SK-MEL-5 (cell line): ENCODE data around the gene UQCRC2. TPM values are rescaled to one million over a fixed set of nuclear protein-coding genes. Genes with fewer than 3 reads are reported as not detected.
"Not testable (repeated sequence)": the region's sequence is repeated elsewhere in the genome, so short reads cannot be mapped to it uniquely, and the experiment has no call there.

Experiments used
- DNase-seq: peaks from one replicate; pipeline ENCODE4 v3.0.0-alpha.2; 2016; ENCODE audit warnings: low read depth, low spot score
- in situ Hi-C: cut with HindIII; loops from 2 replicates; pipeline ENCODE4 v1.10.0; 2016; ENCODE audit warnings: low sequenced_read_pairs, high pct_unique_total_duplicates, low pct_unique_long_range_greater_than_20kb
- total RNA-seq: library from RNA; depleted of rRNA; stranded (reverse); fragments of >200 nt; shearing (Covaris generic); gene quantifications from 2 replicates; pipeline ENCODE4 v1.2.3, GENCODE V29; 2014

The UQCRC2 gene
- total RNA-seq, 1 experiment from 2014 or later: 205 TPM

GRCh38 chr16:22003195-22003594 is 50.0 kb downstream of the UQCRC2 start:
- in situ Hi-C loops: no loop called here
- no peak for DNase-seq

GRCh38 chr16:22004341-22004740 is 51.2 kb downstream of the UQCRC2 start:
- in situ Hi-C loops: no loop called here
- DNase-seq: no peak

DNA sequence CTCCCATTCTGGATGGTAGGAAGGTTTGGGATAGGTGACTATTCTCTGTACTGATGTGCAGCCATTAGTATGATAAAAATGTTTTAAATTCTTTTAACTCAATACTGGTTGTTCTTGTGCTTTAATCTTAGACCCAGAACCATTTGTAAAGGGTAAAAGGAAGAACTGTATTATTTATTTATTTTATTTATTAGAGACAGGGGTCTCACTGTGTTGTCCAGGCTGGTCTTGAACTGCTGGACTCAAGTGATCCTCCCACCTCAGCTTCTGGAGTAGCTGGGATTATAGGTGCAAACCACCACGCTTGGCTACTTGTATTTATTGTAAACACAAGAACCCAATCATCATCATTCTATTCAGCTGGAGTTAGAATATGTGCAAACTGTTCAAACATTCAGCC is 52.6 kb downstream of the UQCRC2 start:
- no peak for DNase-seq
- in situ Hi-C loops: no loop called here

GRCh38 chr16:22006636-22007035 is 53.5 kb downstream of the UQCRC2 start:
- in situ Hi-C loops: no loop called here
- no peak for DNase-seq

- no peak for DNase-seq
- in situ Hi-C loops: no loop called here
Measured at GRCh38 chr16:22007159-22007508, 54.0 kb downstream of the UQCRC2 start.

DNA sequence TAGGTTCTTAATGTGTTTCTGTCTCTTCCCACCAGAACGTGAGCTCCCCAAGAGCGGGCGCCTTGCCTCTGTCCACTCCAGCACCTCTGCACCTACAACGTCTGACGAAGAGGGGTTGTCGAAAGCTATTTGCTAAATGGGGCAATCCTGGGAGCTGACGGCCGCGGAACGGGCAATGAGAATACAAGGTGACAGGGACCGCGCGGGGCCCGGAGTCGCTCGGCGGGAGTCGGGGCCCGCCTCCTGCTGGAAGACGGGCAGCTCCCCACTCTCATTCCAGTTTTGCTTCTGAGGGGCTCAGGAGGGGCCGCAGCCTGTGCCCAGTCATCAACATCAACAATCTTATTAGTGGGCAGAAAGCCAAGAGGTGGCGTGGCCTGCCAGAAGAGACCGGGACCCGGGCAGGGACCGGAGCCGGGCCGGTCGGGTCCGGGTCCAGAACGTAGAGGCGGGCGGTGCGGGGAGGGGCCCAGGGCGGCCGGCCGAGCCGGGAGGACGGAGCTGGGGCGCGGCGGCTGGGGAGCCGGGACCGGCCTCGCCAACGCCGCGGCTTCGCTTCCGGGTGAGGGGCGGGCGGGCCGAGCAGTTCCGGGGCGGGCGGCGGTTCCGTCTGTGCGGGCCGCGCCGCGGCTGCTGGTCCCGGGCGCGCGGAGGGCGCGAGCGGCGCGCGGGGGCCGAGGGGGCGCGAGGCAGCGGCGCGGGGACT is 54.5 kb downstream of the UQCRC2 start, which contains the start of gene MOSMO:
Gene MOSMO (plus strand): TSS at position 603 of the 706 bp plus-strand sequence. CDS start 191 bp downstream, outside the sequence.
- in situ Hi-C loops: no loop called here
- DNase-seq: peak; percentile 30

DNA sequence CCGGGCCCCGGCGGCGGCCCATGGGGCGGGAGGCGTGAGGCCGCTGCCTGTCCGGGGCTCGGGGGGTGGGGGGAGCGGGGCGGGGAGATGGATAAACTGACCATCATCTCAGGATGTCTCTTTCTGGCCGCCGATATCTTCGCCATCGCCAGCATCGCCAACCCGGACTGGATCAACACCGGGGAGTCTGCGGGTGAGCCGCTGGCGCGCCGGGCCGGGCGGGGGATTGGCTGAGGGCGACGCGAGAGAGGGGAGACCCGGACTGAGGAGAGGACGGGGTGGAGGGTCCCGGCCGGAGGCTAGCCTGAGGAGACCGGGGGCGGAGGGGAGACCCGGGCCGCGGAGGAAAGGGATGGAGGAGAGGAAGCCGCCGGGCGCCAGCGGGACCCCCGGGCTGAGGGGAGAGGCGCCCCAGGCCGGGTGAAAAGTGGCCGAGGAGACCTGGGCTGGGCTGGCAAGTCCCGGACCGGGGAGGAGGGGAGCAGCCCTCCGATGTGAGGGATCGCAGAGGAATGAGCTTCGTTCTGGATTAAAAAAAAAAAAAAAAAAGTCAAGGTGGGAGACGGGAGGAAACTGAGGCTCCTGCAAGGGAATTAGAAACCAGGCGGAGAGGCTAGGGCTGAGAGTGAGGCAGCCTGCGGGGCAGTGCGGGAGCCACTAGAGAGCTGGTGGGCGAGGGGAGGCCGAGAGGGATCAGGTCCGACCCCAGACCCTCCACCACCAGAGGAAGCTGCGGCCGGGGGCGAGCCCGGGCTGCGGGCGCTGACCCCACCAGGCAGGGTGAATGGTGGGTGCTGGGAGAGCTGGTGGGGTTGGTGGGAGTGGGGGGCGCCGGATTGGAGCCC is 55.3 kb downstream of the UQCRC2 start:
- in situ Hi-C loops: no loop called here
- DNase-seq: no peak

DNA sequence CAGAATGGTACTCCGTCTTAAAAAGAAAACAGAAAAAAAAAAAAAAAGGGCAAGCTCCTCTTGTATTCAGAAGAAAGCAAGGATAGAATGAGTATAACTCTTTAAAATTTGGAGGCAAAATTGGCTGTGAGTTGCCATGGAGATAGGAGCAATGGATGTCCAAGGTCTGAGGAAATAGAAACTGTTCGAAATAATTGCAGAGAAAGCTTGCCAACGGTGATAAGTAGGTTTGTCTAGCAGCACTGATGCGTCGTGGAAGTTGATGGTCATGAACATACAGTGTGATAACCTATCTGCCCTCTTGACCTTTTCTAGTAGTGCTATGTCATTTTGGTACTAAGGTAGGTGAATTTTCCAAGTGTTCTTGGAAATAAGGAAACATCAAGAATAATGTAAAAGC is 57.7 kb downstream of the UQCRC2 start:
- in situ Hi-C loops: no loop called here
- DNase-seq: no peak

DNA sequence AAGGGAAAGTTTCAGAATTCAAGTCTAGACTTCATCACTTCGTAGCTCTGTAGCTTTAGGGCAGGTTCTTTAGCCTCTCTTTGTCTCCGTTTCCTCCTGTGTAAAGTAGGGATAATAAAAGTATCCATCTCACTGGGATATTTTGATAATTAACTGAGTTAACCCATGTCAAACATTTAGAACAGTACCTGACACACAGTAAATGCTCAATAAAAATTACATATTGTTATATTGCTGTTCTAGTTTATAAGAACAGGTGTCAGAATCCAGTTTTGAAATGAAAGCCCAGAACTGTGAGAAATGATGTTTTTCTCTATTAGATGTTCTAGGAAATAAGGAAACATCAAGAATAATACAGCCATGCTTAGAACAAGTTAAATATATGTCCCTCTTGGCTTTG is 59.1 kb downstream of the UQCRC2 start:
- DNase-seq: no peak
- in situ Hi-C loops: no loop called here

GRCh38 chr16:22013486-22013885 is 60.3 kb downstream of the UQCRC2 start:
- in situ Hi-C loops: no loop called here
- DNase-seq: no peak

- in situ Hi-C loops: no loop called here
- DNase-seq: no peak
Measured at GRCh38 chr16:22014271-22014873, 61.2 kb downstream of the UQCRC2 start.

DNA sequence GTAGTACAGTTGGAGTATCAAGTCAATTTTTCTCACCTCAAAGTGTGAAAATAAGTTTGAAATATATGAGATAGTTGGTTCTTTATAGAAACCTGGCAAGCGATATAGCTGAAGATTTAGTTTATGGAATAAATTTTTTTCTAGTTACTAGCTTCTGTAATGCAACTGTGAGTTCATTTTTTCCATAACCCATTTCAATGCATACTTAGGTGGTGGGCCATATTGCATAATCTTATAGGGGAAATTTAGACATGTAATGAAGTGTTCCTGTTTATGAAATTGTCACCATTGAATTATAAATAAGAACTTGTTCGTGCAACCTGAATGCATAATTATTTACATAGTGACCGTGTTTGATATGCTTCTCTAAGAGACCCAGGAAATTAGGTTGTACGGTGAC is 63.8 kb downstream of the UQCRC2 start:
- in situ Hi-C loops: no loop called here
- DNase-seq: no peak

GRCh38 chr16:22018559-22018958 is 65.4 kb downstream of the UQCRC2 start:
- in situ Hi-C loops: no loop called here

DNA sequence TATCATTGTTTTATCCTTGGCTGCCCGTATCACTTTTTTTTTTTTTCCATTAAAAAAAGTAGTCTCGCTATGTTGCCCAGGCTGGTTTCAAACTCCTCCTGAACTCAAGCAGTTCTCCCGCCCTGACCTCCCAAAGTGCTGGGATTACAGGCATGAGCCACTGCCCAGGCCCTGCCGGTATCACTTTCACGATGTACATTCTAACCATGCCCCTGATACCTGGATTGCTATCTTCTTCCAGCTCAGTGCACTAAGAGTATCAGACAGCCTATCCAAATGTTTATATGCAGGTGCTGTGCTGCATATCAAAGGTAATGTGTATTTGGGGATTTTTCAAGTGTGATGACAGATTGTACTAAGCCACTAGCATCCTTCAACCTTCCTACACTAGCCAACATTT is 69.0 kb downstream of the UQCRC2 start:
- no peak for DNase-seq
- in situ Hi-C loops: no loop called here

More at GRCh38 chr16:22018559-22018958, 65.4 kb downstream of the UQCRC2 start:
- DNase-seq: no peak

- DNase-seq: no peak
- in situ Hi-C loops: no loop called here
Measured at GRCh38 chr16:22023505-22023904, 70.3 kb downstream of the UQCRC2 start.

- DNase-seq, in situ Hi-C loops: not testable (repeated sequence)
Measured at GRCh38 chr16:22024785-22025184, 71.6 kb downstream of the UQCRC2 start.

GRCh38 chr16:22027633-22028032 is 74.5 kb downstream of the UQCRC2 start:
- DNase-seq: no peak
- in situ Hi-C loops: no loop called here

GRCh38 chr16:22029632-22030031 is 76.5 kb downstream of the UQCRC2 start:
- no peak for DNase-seq
- in situ Hi-C loops: no loop called here
